ENCODE measurements around the gene ARVCF. TPM values are rescaled to one million over a fixed set of nuclear protein-coding genes. Genes with fewer than 3 reads are reported as not detected.

Gene ARVCF
- total and polyA plus RNA-seq, 7 donors: 3.6 to 28.0 (median 8.7) TPM

DNA sequence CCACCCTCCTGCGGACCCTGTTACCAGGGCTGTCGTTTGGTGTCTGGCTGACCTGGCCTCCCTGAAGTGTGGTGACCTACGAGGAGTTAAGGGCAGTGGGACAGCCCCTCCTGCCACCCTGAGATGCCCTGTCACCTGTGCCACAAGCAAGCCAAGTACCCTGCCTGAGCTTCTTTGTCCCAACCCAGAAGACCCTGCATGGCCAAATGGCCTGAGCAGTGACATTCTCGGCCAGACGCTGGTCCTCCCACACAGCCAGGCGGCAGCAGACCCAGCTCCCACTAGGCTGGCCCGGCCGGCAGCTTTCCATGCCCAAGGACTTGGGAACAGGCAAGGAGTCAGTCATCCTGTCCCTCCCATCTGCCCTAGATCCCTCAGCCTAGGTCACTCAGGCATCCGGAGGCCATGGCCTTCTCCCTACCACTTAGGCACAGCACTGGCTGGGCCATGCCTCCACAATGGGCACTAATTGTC is 7.6 kb downstream of the ARVCF start:
- intact Hi-C loops (cut with DNase I): no loop called here
- peak in 1 of 2 donors; percentile 42 for DNase-seq
- TF ChIP-seq, protein P1, sequence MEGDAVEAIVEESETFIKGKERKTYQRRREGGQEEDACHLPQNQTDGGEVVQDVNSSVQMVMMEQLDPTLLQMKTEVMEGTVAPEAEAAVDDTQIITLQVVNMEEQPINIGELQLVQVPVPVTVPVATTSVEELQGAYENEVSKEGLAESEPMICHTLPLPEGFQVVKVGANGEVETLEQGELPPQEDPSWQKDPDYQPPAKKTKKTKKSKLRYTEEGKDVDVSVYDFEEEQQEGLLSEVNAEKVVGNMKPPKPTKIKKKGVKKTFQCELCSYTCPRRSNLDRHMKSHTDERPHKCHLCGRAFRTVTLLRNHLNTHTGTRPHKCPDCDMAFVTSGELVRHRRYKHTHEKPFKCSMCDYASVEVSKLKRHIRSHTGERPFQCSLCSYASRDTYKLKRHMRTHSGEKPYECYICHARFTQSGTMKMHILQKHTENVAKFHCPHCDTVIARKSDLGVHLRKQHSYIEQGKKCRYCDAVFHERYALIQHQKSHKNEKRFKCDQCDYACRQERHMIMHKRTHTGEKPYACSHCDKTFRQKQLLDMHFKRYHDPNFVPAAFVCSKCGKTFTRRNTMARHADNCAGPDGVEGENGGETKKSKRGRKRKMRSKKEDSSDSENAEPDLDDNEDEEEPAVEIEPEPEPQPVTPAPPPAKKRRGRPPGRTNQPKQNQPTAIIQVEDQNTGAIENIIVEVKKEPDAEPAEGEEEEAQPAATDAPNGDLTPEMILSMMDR (IDR thresholded peaks at IDR 0.05): no peak
- no peaks in the 10 kb centered on the region for H3K27me3 ChIP-seq (ENCODE audit: insufficient read depth in 3 of 3, low read length in 2 of 3)
- H3K4me1 ChIP-seq: peaks cover 6% of the 10 kb centered on the region
- no peak overlapping the region for H3K4me3 ChIP-seq
- WGBS, 3 donors: 81 to 92% (median 88%) methylated on average over 7 to 9 of the region's 9 CpGs
- no peak overlapping the region for H3K27ac ChIP-seq
- no peaks in the 10 kb centered on the region for H3K9me3 ChIP-seq
- no peak for ATAC-seq
- H3K36me3 ChIP-seq (ENCODE audit: insufficient read depth in 1 of 2, low read depth in 1 of 2): no peaks in the 10 kb centered on the region

DNA sequence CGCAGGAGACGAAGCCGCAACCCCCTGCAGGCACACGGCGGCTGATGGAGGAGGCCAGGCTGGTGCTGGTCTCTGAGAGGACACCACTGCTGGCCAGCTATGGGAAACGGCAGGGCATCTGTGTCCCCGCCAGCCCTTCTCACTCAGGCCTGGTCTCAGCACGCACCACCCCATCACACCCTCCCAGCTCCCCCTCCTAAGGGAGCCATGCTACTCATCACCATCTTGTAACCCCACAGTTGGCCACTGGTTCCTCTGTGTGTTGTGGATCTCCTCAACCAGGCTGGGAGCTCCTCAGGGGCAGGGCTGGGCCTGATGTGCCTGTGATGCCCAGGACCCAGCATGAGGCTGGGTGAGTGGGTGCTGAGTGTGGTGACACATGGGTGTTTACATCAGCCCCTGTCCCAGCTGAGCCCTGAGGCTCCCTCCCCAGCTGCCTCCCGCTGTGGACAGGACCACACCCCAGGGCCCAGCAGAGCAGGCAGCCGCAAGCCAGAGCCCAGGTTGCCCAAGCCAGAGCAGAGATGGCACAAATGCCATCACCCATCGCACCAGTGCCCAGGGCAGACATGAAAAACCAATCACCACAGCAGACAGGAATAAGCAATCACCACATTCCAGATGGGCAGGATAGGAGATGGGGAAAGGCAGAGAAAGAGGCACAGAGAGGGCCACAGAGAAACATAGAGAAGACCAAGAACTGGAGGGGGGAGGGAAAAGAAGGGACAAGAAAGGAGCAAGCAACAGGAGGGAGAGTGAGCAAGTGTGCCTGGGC is 8.2 kb downstream of the ARVCF start:
- 85 to 89% (median 88%) methylated on average over 8 to 11 of the region's 11 CpGs for WGBS, 3 donors

DNA sequence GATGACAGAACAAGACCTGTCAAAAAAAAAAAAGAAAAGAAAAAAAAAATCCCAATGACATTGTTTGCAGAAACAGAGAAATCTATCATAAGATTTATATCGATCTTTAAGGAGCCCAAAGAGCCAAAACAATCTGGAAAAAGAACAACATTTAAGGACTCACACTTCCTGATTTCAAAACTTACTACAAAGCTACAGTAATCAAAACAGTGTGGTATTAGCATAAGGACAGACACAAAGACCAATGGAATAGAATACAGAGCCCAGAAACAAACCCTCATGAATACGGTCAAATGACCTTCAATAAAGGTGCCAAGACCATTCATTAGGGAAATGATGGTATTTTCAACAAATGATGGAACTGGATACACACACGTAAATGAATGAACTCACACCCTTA is 12.2 kb downstream of the ARVCF start:
- no peaks in the 10 kb centered on the region for H3K36me3 ChIP-seq (ENCODE audit: insufficient read depth in 1 of 2, low read depth in 1 of 2)
- no peak for ATAC-seq
- WGBS, 3 donors: 96 to 98% (median 98%) methylated on average over 3 of the region's 3 CpGs
- DNase-seq: no peak
- intact Hi-C loops (cut with DNase I): no loop called here
- H3K27me3 ChIP-seq (ENCODE audit: insufficient read depth in 3 of 3, low read length in 2 of 3): no peaks in the 10 kb centered on the region
- TF ChIP-seq, protein P1 (IDR thresholded peaks at IDR 0.05): no peak
- no peak overlapping the region for H3K27ac ChIP-seq
- H3K9me3 ChIP-seq: no peaks in the 10 kb centered on the region
- H3K4me3 ChIP-seq: no peak overlapping the region
- peaks cover 1% of the 10 kb centered on the region for H3K4me1 ChIP-seq

More for the DNA sequence above, 8.2 kb downstream of the ARVCF start:
- TF ChIP-seq, protein P1 (IDR thresholded peaks at IDR 0.05): no peak
- no peaks in the 10 kb centered on the region for H3K4me1 ChIP-seq
- no peaks in the 10 kb centered on the region for H3K9me3 ChIP-seq
- no peak overlapping the region for H3K27ac ChIP-seq
- no peak overlapping the region for H3K4me3 ChIP-seq
- DNase-seq: peak in 1 of 2 donors; percentile 18
- no peaks in the 10 kb centered on the region for H3K27me3 ChIP-seq (ENCODE audit: insufficient read depth in 3 of 3, low read length in 2 of 3)
- no peak for ATAC-seq
- no peaks in the 10 kb centered on the region for H3K36me3 ChIP-seq (ENCODE audit: insufficient read depth in 1 of 2, low read depth in 1 of 2)
- intact Hi-C loops (cut with DNase I): no loop called here

DNA sequence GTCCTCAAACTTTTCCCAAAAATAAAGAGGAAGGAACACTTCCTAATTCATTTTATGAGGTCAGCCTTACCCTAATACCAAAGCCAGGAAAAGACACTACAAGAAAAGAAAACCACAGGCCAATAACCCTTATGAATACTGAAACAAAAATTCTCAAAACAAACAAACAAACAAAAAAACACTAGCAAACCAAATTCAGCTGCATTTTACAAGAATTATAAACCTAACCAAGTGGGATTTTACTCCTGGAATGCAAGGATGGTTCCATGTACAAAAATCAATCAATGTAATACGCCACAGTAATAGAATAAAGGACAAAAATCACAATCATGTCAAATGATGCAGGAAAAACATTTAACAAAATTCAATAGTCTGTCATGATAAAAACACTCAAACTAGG is 13.3 kb downstream of the ARVCF start:
- intact Hi-C loops (cut with DNase I): no loop called here
- no peaks in the 10 kb centered on the region for H3K9me3 ChIP-seq
- DNase-seq (no peak), ATAC-seq (no peak)
- peaks cover 13% of the 10 kb centered on the region for H3K4me1 ChIP-seq
- TF ChIP-seq, protein P1 (IDR thresholded peaks at IDR 0.05): no peak
- WGBS, 3 donors: 97 to 99% (median 98%) methylated on average over 1 of the region's 1 CpG
- H3K27ac ChIP-seq: no peak overlapping the region
- no peaks in the 10 kb centered on the region for H3K27me3 ChIP-seq (ENCODE audit: insufficient read depth in 3 of 3, low read length in 2 of 3)
- no peak overlapping the region for H3K4me3 ChIP-seq
- no peaks in the 10 kb centered on the region for H3K36me3 ChIP-seq (ENCODE audit: insufficient read depth in 1 of 2, low read depth in 1 of 2)

All from psoas muscle (tissue), 8 donors.